Right cardiac atrium (tissue), 5 donors: Measurements from ENCODE around the gene C1QTNF5. TPM values are rescaled to one million over a fixed set of nuclear protein-coding genes. Genes with fewer than 3 reads are reported as not detected.

Experiments used
- ATAC-seq, 2 donors: fragments of 200-7000 bp; cut with Tn5 transposase; one replicate each; pipeline versions ENCODE4 v1.8.0 to v1.9.1; 2020; ENCODE audit warnings: moderate library complexity in 2 of 2, mild to moderate bottlenecking in 1 of 2
- DNase-seq, 3 donors: peaks; one replicate each; pipeline ENCODE4 v3.0.0-alpha.2; 2020
- H3K27ac ChIP-seq: one replicate; pipeline ENCODE4 v1.5.1; 2013; ENCODE audit warnings: mild to moderate bottlenecking, low read length, control low read depth, moderate library complexity
- H3K27me3 ChIP-seq: one replicate; pipeline ENCODE4 v1.6.1; 2013; ENCODE audit not compliant: control insufficient read depth, insufficient read depth
- H3K4me1 ChIP-seq: one replicate; pipeline ENCODE4 v1.6.1; 2013; ENCODE audit warnings: low read length; ENCODE audit not compliant: control insufficient read depth, insufficient read depth
- H3K4me3 ChIP-seq: one replicate; pipeline ENCODE4 v1.5.1; 2013; ENCODE audit warnings: low read length, control low read depth
- H3K9me3 ChIP-seq: one replicate; pipeline ENCODE4 v1.6.1; 2013; ENCODE audit warnings: low read length; ENCODE audit not compliant: control insufficient read depth
- WGBS: extraction: QIAGEN DNeasy Blood & Tissue Kit; methylation state at CpG from one replicate; pipeline ENCODE4 v1.1.7; 2013; 5-methylcytosine and 5-hydroxymethylcytosine counted together
- intact Hi-C, 4 donors: fragments of 100-400 bp; cut with DNase I; formaldehyde crosslinking; loops; one replicate each; pipeline versions ENCODE4 v1.11.0 to v1.14.0; 2022 to 2023
- polyA plus RNA-seq: library from polyadenylated mRNA; stranded (reverse); fragments of 200-250 nt; gene quantifications from one replicate; pipeline ENCODE4 v1.2.3, GENCODE V29; 2013
- total RNA-seq, 4 donors: library from RNA; stranded (reverse); fragmentation: NEBNext Ultra II Directional; extraction: Animal tissue kit (Norgen Biotek cat#: 25700); gene quantifications; one replicate each; pipeline ENCODE4 v1.2.1, GENCODE V29; 2021
- donor health status: healthy with polysubstance abuse.
- donor health status: DM: no; HTN: yes; CAD: no.
- donor health status: DM: no; HTN: no; CAD: no.
- donor health status: DM: no; HTN: yes; CAD: no; lungs with severe emphysema.
- donor health status: DM: yes; HTN: yes; CAD: no.

Gene C1QTNF5
- total and polyA plus RNA-seq, 5 donors: 21.4 to 31.0 (median 24.3) TPM

DNA sequence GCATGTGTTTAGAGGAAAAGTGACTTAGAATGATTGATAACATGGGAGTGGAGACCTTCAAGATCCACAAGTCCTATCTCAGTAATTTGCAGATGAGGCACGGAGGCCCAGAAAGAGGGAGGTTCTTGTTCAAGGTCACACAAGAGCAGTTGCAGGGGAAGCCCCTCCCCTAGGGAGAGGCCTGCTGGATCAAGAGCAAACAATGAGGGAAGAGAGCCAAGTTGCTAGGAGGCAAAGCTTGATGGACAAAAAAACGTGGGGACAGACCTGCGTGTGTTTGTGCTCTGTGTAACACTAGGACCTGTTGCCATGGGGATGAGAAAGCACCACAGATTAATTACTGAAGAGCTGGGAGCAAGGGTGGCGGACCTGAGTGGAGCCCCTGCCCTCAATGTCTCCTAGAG is 12.2 kb upstream of the C1QTNF5 start:
- WGBS: 19% methylated on average over 4 of the region's 4 CpGs
- H3K9me3 ChIP-seq: no peaks in the 10 kb centered on the region
- intact Hi-C loops: loop anchor here in 2 of 4 donors (10.0 kb wide), 1 partner anchor 122 kb away; no protein-coding TSS in a partner anchor
- H3K27ac ChIP-seq: peak overlapping the region; percentile 72
- DNase-seq: peak in 2 of 3 donors; percentile 71 to 78
- peak; percentile 34 to 67 for ATAC-seq
- no peak overlapping the region for H3K4me3 ChIP-seq
- no peaks in the 10 kb centered on the region for H3K27me3 ChIP-seq
- no peaks in the 10 kb centered on the region for H3K4me1 ChIP-seq

DNA sequence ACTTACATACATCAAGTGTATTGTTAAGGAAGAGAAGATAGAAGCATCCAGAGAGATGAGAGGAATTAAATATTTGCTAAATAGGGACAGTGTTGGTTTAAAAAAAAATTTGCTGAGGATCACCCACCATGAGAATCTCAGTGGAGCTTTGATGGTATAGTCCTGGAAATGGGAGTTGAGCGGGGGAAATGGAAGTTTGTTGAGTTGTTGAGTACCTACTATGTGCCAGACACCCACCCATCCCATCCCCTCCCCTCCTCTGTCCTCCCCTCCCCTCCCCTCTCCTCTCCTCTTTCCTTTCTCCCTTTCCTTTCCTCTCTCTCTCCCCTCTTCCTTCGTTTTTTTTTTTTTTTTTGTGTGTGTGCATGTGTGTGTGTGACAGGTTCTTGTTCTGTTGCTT is 10.5 kb upstream of the C1QTNF5 start:
- H3K27me3 ChIP-seq: no peaks in the 10 kb centered on the region
- no peak for DNase-seq
- H3K9me3 ChIP-seq: no peaks in the 10 kb centered on the region
- intact Hi-C loops: loop anchor here in 2 of 4 donors (10.0 kb wide), 1 partner anchor 124 kb away; no protein-coding TSS in a partner anchor
- no peak overlapping the region for H3K27ac ChIP-seq
- no peak overlapping the region for H3K4me3 ChIP-seq
- H3K4me1 ChIP-seq: no peaks in the 10 kb centered on the region
- ATAC-seq: no peak
- WGBS: 53% methylated on average over 2 of the region's 2 CpGs

- DNase-seq: no peak
- 86% methylated on average over 6 of the region's 6 CpGs for WGBS
- no peak overlapping the region for H3K27ac ChIP-seq
- H3K4me3 ChIP-seq: no peak overlapping the region
- H3K9me3 ChIP-seq: no peaks in the 10 kb centered on the region
- no peaks in the 10 kb centered on the region for H3K27me3 ChIP-seq
- intact Hi-C loops: loop anchor here in 2 of 4 donors (10.0 kb wide), 1 partner anchor 124 kb away; no protein-coding TSS in a partner anchor
- no peak for ATAC-seq
- H3K4me1 ChIP-seq: no peaks in the 10 kb centered on the region
Observed at GRCh38 chr11:119350302-119350701, 9.6 kb upstream of the C1QTNF5 start.

- no peaks in the 10 kb centered on the region for H3K4me1 ChIP-seq
- ATAC-seq (no peak), DNase-seq (no peak)
- H3K9me3 ChIP-seq: no peaks in the 10 kb centered on the region
- no peak overlapping the region for H3K4me3 ChIP-seq
- no peak overlapping the region for H3K27ac ChIP-seq
- WGBS: 78% methylated on average over 16 of the region's 16 CpGs
- no peaks in the 10 kb centered on the region for H3K27me3 ChIP-seq
- intact Hi-C loops: no loop called here
Observed at GRCh38 chr11:119347940-119348605, 7.4 kb upstream of the C1QTNF5 start.

GRCh38 chr11:119347242-119347641 is 6.6 kb upstream of the C1QTNF5 start:
- Histone ChIP-seq H3K4me3 (no peak overlapping the region), H3K4me1 (no peaks in the 10 kb centered on the region), H3K9me3 (no peaks in the 10 kb centered on the region), H3K27ac (no peak overlapping the region), H3K27me3 (no peaks in the 10 kb centered on the region)
- ATAC-seq: no peak
- intact Hi-C loops: no loop called here
- DNase-seq: no peak
- whole genome bisulfite sequencing: 67% methylated on average over 2 of the region's 2 CpGs

DNA sequence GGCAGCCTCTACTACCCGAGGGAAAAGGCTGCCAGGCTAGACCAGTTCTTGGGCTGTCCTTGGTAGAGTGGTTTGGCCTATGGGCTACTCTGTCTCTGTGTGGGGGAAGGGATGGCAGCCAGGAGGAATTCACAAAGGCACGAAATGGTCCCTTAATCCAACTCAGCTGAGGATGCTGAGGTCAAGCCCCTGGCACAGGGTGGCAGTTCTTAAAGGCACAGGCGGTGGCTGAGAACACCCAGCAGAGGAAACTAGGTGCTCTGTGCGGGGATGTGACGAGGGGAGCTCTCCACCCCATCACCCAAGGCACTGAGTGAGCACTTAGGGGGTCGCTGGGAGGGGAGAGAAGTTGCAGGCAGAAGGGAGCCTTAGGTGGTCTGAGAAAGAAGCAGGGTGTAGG is 5.9 kb upstream of the C1QTNF5 start, which contains the start of gene MFRP:
Gene MFRP, minus strand, starts transcription at position 101 of the 400 bp plus-strand sequence. CDS start 192 bp downstream, outside the sequence.
- no peak for DNase-seq
- intact Hi-C loops: no loop called here
- no peak within 1 kb of the TSS for H3K27ac ChIP-seq
- H3K9me3 ChIP-seq: no peaks in the 10 kb centered on the region
- H3K27me3 ChIP-seq: no peaks in the 10 kb centered on the region
- no peaks in the 10 kb centered on the region for H3K4me1 ChIP-seq
- no peak for ATAC-seq
- no peak within 1 kb of the TSS for H3K4me3 ChIP-seq
- WGBS: 66% methylated on average over 6 of the region's 6 CpGs

DNA sequence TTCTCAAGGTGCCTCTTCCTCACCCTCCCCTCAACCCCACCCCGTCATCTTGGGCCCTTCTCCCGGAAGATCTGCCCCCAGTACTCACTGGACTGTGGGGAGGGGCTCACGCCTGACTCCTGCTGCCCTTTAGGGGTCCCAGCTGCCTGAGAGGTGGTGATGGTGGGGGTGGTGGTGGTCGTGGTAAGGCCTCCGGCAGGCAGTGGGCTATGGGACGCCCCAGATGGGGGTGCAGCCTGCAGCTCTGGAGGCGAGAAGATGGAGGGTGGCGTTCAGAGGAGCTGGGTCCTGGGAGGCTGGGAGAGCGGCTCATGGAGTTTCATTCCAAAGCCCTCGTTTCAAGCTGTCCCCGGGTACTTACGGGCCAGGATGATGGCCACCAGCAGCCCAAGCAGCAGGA is 5.0 kb upstream of the C1QTNF5 start:
- WGBS: 92% methylated on average over 12 of the region's 12 CpGs
- DNase-seq (no peak), ATAC-seq (no peak)
- H3K4me3 ChIP-seq: no peak overlapping the region
- H3K9me3 ChIP-seq: no peaks in the 10 kb centered on the region
- no peak overlapping the region for H3K27ac ChIP-seq
- H3K4me1 ChIP-seq: peaks cover 8% of the 10 kb centered on the region
- intact Hi-C loops: no loop called here
- no peaks in the 10 kb centered on the region for H3K27me3 ChIP-seq

- Histone ChIP-seq H3K4me1 (peaks cover 8% of the 10 kb centered on the region), H3K9me3 (no peaks in the 10 kb centered on the region), H3K27me3 (no peaks in the 10 kb centered on the region), H3K27ac (no peak overlapping the region), H3K4me3 (no peak overlapping the region)
- 70% methylated on average over 14 of the region's 14 CpGs for WGBS
- ATAC-seq (no peak), DNase-seq (no peak)
- intact Hi-C loops: no loop called here
Observed at GRCh38 chr11:119344291-119345010, 3.8 kb upstream of the C1QTNF5 start.

DNA sequence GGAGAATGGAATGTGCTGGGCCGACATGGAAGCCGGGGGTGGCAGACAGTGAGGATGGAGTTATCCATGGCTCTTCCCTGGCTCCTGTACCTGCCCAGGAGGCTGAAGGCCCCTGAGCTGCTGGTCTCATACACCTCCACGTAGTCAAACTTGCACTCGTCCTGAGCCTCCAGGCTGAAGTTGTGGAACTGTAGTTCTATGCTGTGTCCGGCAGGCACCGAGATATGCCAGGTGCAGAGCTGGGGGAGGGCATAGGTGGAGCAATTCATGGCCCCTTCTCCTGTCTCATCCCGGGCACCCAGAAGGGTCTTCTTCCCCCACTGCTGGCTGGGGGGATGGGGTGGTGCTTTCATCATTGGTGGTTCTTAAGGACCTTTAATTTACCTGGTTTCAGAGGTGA is 3.0 kb upstream of the C1QTNF5 start:
- WGBS: 90% methylated on average over 7 of the region's 7 CpGs
- intact Hi-C loops: no loop called here
- no peaks in the 10 kb centered on the region for H3K27me3 ChIP-seq
- H3K4me3 ChIP-seq: no peak overlapping the region
- no peak for ATAC-seq
- no peaks in the 10 kb centered on the region for H3K9me3 ChIP-seq
- no peak for DNase-seq
- no peak overlapping the region for H3K27ac ChIP-seq
- H3K4me1 ChIP-seq: peaks cover 14% of the 10 kb centered on the region

DNA sequence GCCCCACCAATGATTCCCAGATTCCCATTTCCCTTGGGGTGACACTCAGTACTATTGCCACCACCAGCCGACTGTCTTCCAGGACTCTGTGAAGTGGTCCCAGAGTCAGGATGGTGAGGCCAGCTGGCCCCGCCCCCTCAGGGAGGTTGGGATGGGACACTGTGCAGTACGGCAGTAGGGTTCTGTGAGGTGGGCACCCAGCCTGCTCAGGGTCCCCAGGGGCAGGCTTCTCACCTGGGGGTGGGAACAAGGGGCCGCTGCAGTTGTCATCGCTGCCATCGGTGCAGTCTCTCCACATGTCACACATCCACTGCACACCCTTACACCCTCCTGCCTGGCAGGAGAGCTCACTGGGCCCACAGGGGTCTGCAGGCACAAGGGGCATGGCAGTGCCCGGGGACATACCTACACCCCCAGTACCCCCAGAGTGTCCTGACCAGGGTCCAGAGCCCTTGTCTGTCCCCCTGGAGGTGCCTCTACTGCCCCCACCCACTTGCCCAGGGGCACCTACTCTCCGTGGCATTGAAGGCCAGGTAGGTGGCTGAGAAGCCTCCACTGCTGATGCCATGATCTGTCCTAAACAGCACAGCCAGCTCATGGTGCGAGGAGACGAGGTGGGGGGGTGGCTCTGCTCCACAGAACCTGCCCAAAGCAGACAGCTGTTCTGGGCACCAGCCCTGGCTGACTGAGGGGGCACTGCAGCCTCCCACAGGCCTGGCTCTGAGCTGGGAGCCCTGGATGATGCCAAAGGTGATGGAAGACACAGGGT is 1.9 kb upstream of the C1QTNF5 start:
- H3K27ac ChIP-seq: no peak overlapping the region
- peaks cover 14% of the 10 kb centered on the region for H3K4me1 ChIP-seq
- ATAC-seq (no peak), DNase-seq (peak in 1 of 3 donors; percentile 63)
- 82% methylated on average over 10 of the region's 10 CpGs for WGBS
- H3K4me3 ChIP-seq: no peak overlapping the region
- no peaks in the 10 kb centered on the region for H3K27me3 ChIP-seq
- no peaks in the 10 kb centered on the region for H3K9me3 ChIP-seq
- intact Hi-C loops: no loop called here

DNA sequence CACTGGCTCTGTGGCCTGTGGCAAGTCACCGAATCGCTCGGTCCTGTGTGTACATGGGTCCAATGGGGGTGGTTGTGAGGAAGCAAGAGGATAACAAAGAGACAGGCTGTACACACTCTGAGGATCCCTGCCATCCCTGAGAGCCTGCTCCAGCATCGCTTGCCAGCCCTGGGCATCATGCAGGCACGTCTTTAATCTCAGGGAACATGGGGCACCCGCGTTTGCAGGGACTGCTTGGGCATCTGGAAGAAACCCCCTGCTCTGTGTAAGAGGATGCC is 1.3 kb upstream of the C1QTNF5 start:
- Histone ChIP-seq H3K27ac (no peak overlapping the region), H3K4me1 (peaks cover 14% of the 10 kb centered on the region), H3K27me3 (no peaks in the 10 kb centered on the region), H3K9me3 (no peaks in the 10 kb centered on the region), H3K4me3 (no peak overlapping the region)
- no peak for DNase-seq
- ATAC-seq: no peak
- 81% methylated on average over 7 of the region's 7 CpGs for WGBS
- intact Hi-C loops: no loop called here
